Measurements from ENCODE around the gene FBXL3.

FBXL3 gene

GRCh38 chr13:77055158-77055557, 28.2 kb upstream of the FBXL3 start:
- H3K9me3 ChIP-seq (ENCODE audit: control insufficient read depth, insufficient read depth, low read length): no peaks in the 10 kb centered on the region
- peaks cover 80% of the 10 kb centered on the region for H3K36me3 ChIP-seq (ENCODE audit: control insufficient read depth, low read length)
- TF ChIP-seq EZH2phosphoT487 (IDR thresholded peaks at IDR 0.05; ENCODE audit: borderline replicate concordance, low read length): no peak
- TF ChIP-seq CTCF (IDR thresholded peaks at IDR 0.05; ENCODE audit: low read depth, low read length, poor library complexity, severe bottlenecking): no peak
- H3F3A ChIP-seq (ENCODE audit: control insufficient read depth, insufficient read depth): 0 out of 2 replicates have a peak, but pooled peaks cover 2% of the 10 kb centered on the region
- no peaks in the 10 kb centered on the region for H3K79me2 ChIP-seq (ENCODE audit: control insufficient read depth, low read length)
- H3K27ac ChIP-seq (ENCODE audit: low read depth, low read length): no peak overlapping the region
- no peaks in the 10 kb centered on the region for H3K4me1 ChIP-seq (ENCODE audit: control insufficient read depth, low read length)
- H3K4me2 ChIP-seq (ENCODE audit: low read length): no peak overlapping the region
- no peaks in the 10 kb centered on the region for H4K20me1 ChIP-seq (ENCODE audit: control insufficient read depth, insufficient read depth, low read depth, low read length)
- H3K9me2 ChIP-seq (replicated peaks; ENCODE audit: control insufficient read depth, low read length): no peaks in the 10 kb centered on the region
- no peak overlapping the region for H3K4me3 ChIP-seq (ENCODE audit: low read length)
- no peaks in the 10 kb centered on the region for H3K27me3 ChIP-seq (ENCODE audit: control insufficient read depth, low read length)

GRCh38 chr13:77053192-77053591, 26.2 kb upstream of the FBXL3 start:
- no peak overlapping the region for H3K4me2 ChIP-seq (ENCODE audit: low read length)
- TF ChIP-seq CTCF (IDR thresholded peaks at IDR 0.05; ENCODE audit: low read depth, low read length, poor library complexity, severe bottlenecking) (no peak), EZH2phosphoT487 (IDR thresholded peaks at IDR 0.05; ENCODE audit: borderline replicate concordance, low read length) (no peak)
- no peaks in the 10 kb centered on the region for H3K4me1 ChIP-seq (ENCODE audit: control insufficient read depth, low read length)
- H3K27ac ChIP-seq (ENCODE audit: low read depth, low read length): no peak overlapping the region
- H4K20me1 ChIP-seq (ENCODE audit: control insufficient read depth, insufficient read depth, low read depth, low read length): no peaks in the 10 kb centered on the region
- peaks cover 86% of the 10 kb centered on the region for H3K36me3 ChIP-seq (ENCODE audit: control insufficient read depth, low read length)
- H3K27me3 ChIP-seq (ENCODE audit: control insufficient read depth, low read length): no peaks in the 10 kb centered on the region
- no peaks in the 10 kb centered on the region for H3K9me3 ChIP-seq (ENCODE audit: control insufficient read depth, insufficient read depth, low read length)
- H3K4me3 ChIP-seq (ENCODE audit: low read length): no peak overlapping the region
- no peaks in the 10 kb centered on the region for H3K79me2 ChIP-seq (ENCODE audit: control insufficient read depth, low read length)
- 0 out of 2 replicates have a peak, but pooled peaks cover 2% of the 10 kb centered on the region for H3F3A ChIP-seq (ENCODE audit: control insufficient read depth, insufficient read depth)
- H3K9me2 ChIP-seq (replicated peaks; ENCODE audit: control insufficient read depth, low read length): no peaks in the 10 kb centered on the region

GRCh38 chr13:77048681-77049080, 21.7 kb upstream of the FBXL3 start:
- 0 out of 2 replicates have a peak, but pooled peaks cover 2% of the 10 kb centered on the region for H3F3A ChIP-seq (ENCODE audit: control insufficient read depth, insufficient read depth)
- H3K9me2 ChIP-seq (replicated peaks; ENCODE audit: control insufficient read depth, low read length): no peaks in the 10 kb centered on the region
- H3K9me3 ChIP-seq (ENCODE audit: control insufficient read depth, insufficient read depth, low read length): no peaks in the 10 kb centered on the region
- no peaks in the 10 kb centered on the region for H4K20me1 ChIP-seq (ENCODE audit: control insufficient read depth, insufficient read depth, low read depth, low read length)
- H3K4me3 ChIP-seq (ENCODE audit: low read length): no peak overlapping the region
- H3K27ac ChIP-seq (ENCODE audit: low read depth, low read length): no peak overlapping the region
- H3K4me1 ChIP-seq (ENCODE audit: control insufficient read depth, low read length): no peaks in the 10 kb centered on the region
- no peak overlapping the region for H3K4me2 ChIP-seq (ENCODE audit: low read length)
- no peaks in the 10 kb centered on the region for H3K27me3 ChIP-seq (ENCODE audit: control insufficient read depth, low read length)
- H3K36me3 ChIP-seq (ENCODE audit: control insufficient read depth, low read length): peaks cover 71% of the 10 kb centered on the region
- no peaks in the 10 kb centered on the region for H3K79me2 ChIP-seq (ENCODE audit: control insufficient read depth, low read length)
- TF ChIP-seq EZH2phosphoT487 (IDR thresholded peaks at IDR 0.05; ENCODE audit: borderline replicate concordance, low read length): no peak

GRCh38 chr13:77047649-77048343, 20.8 kb upstream of the FBXL3 start:
- peaks cover 66% of the 10 kb centered on the region for H3K36me3 ChIP-seq (ENCODE audit: control insufficient read depth, low read length)
- no peak overlapping the region for H3K4me3 ChIP-seq (ENCODE audit: low read length)
- TF ChIP-seq CTCF (IDR thresholded peaks at IDR 0.05; ENCODE audit: low read depth, low read length, poor library complexity, severe bottlenecking): no peak
- TF ChIP-seq EZH2phosphoT487 (IDR thresholded peaks at IDR 0.05; ENCODE audit: borderline replicate concordance, low read length): no peak
- H3K9me2 ChIP-seq (replicated peaks; ENCODE audit: control insufficient read depth, low read length): no peaks in the 10 kb centered on the region
- no peaks in the 10 kb centered on the region for H3K27me3 ChIP-seq (ENCODE audit: control insufficient read depth, low read length)
- peaks cover 6% of the 10 kb centered on the region; the same call in 1 of the 2 replicates for H3F3A ChIP-seq (ENCODE audit: control insufficient read depth, insufficient read depth)
- no peak overlapping the region for H3K27ac ChIP-seq (ENCODE audit: low read depth, low read length)
- H4K20me1 ChIP-seq (ENCODE audit: control insufficient read depth, insufficient read depth, low read depth, low read length): no peaks in the 10 kb centered on the region
- no peaks in the 10 kb centered on the region for H3K4me1 ChIP-seq (ENCODE audit: control insufficient read depth, low read length)
- H3K79me2 ChIP-seq (ENCODE audit: control insufficient read depth, low read length): no peaks in the 10 kb centered on the region
- no peaks in the 10 kb centered on the region for H3K9me3 ChIP-seq (ENCODE audit: control insufficient read depth, insufficient read depth, low read length)
- no peak overlapping the region for H3K4me2 ChIP-seq (ENCODE audit: low read length)
